Stimulated activated CD4-positive, alpha-beta T cell treated with anti-CD3 and anti-CD28 coated beads, Interleukin-1b, Interleukin-23, amount 100 ng/mL, for 1 hour (primary cell): ENCODE data around the gene IL24.
"Not testable (repeated sequence)": the region's sequence is repeated elsewhere in the genome, so short reads cannot be mapped to it uniquely, and the experiment has no call there.

Experiments used
- DNase-seq, 2 donors: peaks; one replicate each; pipeline ENCODE4 v3.0.0-alpha.2; 2020; ENCODE audit warnings: low read depth in 2 of 2

The IL24 gene

DNA sequence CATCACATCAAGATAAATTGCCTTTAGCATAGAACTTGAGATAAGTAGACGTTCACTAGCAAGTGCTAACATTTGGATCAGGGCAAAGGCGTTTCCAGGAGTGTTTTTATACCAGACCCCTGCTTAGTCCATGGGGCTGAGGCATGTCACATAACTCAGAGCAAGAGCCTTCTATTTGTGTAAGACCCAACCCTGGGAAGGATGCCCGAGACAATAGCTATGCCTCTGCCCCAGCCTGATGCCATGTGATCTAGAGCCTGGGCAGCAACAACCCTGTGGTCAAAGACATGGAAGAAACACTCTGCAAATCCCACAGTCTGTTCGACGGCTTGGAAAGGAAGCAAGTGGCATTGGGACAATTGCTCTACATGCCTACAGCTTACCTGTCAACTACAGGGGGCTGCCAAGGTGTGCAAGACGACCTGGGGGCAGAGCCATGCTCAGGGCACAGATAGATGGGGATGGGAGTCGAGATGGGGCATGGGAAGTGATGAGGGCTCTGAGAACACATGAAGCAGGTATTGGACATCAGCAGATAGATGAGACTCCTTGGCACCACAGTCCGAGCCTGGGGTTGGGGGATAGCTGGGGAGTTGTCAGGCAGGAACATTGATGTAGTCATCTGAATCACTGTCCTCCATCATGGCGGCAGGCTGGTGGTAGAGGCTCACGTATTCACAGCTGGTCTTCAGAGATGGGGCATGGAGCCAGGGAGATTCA, 7.3 kb downstream of the IL24 start:
- DNase-seq, result no peak

DNA sequence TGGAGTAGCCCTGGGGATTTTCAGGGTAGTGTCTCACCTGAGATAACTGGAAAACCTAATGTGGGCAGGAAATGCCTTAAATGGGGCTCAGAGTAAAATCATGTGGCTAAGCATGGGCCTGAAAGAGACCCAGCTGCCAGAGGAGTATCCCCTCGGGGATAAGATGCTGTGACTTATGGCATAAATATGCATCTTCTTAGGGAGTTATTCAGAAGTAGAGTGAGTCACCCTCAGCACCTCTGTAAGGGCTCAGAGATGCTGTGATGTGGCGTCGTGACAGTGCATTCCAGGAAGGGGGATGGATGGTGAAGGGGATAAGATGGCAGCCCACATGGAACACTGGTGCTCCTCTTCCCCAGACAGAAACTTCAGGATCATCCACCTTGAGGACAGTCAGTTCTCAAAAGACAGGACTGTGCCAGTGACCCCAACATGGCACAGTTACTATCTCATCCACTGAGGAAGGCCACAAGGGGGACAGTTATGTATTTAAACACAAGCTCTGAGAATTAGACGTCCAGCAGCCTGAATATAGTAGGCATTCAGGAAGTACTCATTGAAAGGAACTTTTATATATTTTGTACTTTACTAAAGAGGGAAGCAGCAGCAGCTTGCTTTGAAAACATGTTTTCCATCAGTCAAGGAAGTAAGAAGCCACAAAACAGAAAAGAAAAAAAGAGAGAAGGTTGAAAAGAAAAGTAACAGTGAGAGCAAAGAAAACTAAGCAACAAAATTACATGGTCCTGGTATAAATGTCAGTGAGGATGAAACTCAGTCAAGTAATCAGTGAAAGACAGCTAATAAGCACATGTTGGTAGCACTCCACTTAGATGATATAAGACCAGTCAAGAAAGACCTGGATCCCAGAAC, 8.3 kb downstream of the IL24 start:
- no peak for DNase-seq

DNA sequence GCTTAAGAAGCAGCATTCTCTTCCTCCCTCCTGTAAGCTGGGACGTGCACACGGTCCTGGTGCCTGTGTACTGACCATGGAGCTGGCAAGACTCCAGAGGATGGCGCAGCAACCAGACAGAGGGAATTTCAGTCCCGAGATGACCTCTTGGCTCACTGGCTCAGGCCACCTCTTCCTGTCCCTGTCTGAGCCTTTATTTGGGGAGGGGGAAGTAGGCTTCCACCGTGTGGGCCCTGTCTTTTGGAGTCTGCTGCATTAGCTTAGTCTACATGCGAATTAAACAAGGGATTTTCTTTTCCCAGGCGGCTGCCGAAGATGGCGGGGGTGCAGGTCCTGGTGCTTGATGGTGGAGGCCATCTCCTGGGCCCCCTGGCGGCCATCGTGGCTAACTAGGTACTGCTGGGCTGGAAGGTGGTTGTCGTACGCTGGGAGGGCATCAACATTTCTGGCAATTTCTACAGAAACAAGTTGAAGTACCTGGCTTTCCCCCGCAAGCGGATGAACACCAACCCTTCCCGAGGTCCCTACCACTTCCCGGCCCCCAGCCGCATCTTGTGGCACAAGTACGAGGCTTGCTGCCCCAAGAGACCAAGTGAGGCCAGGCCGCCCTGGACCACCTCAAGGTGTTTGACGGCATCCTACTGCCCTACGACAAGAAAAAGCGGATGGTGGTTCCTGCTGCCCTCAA, 10.2 kb downstream of the IL24 start:
- no peak for DNase-seq

DNA sequence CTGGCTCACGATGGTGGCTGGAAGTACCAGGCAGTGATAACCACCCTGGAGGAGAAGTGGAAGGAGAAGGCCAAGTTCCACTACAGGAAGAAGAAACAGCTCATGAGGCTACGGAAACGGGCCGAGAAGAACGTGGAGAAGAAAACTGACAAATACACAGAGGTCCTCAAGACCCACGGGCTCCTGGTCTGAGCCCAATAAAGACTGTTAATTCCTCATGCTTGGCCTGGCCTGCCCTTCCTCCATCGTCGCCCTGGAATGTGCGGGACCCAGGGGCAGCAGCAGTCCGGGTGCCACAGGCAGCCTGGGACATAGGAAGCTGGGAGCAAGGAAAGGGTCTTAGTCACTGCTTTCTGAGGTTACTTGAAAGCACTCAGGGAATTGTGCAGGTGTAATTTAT, 10.8 kb downstream of the IL24 start:
- no peak for DNase-seq

DNA sequence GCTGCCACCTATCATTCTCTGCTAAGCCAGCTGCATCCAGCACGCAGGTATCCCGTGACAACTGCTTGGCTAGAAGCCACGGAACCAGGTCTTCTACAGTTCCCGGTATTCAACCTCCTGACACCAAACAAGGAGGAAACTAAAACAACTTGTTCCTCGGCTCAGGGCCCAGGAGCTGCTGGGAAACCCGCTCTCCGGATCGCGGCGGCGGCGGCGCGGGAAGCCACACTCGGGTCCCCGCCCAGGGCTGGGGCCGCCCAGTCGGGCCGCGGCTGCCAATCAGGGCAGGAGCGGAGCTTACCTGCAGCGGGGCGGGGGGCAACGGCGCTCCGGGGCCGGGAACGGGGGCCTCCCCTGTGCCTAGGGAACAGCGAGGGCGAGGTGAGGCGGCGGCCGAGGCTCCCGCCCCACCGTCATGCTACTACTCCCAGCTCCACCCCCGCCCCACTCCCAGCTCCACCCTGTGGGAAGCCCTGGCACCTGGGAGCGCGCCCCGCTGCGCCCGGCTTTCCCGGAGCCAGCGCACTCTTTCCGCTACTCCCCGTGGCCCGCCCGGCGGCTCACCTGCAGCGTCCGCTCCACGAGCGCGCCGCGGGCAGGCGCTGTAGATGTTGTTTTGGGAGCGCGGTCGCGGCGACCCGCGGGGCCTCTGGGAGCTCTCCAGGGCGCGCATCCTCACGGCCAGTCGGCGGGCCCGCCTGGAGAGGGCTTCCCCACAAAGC, 12.1 kb downstream of the IL24 start:
- DNase-seq, result no peak

DNA sequence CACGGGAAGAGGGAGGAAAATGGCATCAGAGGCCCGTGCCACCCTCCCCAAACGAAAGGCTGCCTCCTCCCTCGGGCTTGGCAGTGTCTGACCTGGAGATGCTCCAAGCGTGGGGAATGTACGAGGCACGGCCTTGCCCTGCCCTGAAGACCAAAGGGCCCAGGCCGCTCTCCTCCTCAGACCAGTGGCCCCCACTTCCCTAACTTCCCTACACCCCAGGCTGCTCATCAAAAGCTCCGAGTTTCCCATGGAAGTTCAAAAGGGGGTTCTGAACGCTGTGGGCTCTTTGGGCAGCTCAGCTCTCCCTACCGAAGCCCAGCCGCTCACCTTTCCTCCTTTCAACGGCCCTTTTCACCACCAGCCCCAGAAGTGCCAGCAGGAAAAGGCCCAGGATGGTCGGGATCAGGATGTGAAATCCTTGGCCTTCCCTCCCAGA, 12.7 kb downstream of the IL24 start:
- no peak for DNase-seq

DNA sequence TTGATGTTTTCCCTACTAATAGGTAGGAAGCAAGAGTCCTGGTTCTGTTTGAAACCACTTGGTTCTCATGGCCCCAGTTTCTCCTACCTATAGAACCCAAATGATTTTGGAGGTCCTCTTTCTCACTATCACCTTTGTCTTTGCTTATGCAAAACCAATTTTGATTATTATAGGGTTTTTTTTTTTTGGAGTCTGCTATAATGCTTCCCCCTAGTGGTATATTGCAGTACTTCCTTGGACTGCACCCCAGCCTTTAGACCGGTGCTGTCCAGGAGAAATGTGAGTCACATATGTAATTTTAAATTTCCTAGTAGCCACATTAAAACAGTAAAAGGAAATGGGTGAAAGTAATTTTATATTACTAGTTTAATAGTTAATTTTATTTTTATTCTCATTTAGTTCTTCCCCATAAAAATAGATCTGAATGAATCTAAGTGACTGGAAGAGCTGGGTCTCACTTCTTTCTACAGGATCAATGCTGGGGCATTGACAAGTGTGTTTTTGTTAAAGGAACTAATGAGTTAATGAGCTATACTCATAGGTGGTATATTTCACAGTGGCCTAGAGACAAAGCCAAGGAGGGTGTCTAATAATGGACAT, 13.9 kb downstream of the IL24 start:
- DNase-seq, result no peak

DNA sequence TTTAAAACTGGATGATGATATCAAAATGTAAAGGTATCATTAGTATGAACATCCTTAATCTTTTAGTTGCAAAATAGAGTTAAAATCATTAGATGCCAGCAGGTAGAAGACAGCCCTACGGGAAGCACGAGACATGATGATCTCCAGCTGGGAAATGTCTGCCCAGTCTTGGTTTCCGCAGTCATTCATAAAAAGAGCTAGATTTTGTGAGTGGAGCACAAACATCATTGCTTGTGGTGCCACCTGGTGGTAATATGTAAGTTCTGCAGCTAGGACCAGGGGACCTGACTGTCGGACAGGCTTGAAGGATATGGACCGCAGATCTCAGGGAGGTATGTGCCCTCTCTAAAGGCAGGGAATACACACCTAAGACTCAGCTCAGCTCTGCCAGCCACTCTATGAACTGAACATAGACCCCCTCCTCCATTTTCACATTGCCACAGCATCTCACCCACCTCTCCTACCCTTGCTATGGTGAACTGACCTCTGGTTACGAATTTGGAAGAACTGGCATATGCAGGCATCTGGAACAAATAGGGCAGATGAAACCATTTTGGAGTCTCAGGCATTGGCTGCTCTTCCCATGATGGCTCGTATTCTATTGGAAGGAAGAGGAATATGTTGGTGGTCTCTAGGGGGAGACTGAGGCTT, 15.3 kb downstream of the IL24 start:
- no peak for DNase-seq

DNA sequence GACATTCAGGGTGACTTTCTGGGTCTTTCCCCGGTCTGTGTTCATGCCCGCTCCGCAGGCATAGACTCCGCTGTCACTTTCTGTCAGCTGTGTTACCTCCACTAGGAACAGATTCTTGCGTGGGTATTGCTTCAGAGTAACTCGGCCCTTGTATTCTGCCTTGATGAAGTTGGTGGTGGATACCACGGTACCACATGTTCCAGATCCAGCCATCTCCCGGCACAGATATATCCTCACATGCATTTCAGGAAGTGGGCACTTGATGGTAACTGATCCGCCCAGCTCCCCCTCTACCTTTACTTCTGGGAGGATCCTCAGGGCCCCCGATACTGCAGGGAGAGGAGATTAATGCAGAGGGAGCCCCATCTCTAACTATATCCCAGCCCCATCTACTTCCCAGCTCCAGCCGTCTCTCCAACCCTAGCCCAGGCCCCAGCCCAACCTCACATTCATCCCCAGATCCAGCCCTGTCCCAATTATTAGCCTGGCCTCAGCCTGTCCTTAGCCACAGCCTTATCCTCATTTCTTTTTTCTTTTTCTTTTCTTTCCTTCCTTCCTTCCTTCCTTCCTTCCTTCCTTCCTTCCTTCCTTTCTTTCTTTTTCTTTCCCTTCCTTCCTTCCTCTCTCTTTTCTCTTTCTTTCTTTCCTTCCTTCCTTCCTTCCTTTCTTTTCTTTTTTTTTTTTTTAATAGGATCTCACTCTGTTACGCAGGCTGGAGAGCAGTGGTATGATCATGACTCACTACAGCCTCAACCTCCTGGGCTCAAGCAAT, 16.7 kb downstream of the IL24 start:
- DNase-seq, result no peak

DNA sequence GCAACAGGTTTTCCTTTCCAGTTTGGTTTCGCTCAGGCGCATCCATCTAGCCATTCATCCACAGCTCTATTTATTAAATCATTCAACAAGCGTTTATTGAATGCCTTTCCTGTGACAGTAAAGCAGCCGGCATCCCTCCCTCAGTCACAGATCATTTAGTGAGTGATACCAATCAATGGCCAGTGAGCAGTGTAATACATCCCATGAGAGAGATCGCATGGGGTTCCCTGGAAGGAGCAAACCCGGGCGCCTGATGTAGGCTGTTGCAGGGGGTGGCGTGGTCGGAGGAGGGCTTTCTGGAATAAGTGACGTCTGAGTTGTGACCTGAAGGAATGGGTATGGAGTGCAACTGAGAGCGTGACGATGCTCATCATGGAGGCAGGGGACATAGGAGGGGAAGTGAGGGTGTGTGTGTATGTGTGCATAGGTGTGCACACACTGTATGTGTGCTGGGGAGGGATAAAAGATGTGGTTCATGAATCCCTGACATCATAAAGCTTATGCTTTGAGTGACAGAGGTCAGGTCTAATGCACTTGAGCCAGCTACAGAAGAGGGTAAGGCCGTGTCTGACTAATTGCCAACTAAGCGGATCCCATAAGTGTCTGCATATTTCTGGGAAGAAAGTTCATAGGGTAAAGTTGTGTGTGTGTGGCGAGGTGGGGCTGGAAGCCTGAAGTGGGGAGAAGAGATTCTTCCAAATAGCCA, 17.9 kb downstream of the IL24 start:
- DNase-seq, result no peak

DNA sequence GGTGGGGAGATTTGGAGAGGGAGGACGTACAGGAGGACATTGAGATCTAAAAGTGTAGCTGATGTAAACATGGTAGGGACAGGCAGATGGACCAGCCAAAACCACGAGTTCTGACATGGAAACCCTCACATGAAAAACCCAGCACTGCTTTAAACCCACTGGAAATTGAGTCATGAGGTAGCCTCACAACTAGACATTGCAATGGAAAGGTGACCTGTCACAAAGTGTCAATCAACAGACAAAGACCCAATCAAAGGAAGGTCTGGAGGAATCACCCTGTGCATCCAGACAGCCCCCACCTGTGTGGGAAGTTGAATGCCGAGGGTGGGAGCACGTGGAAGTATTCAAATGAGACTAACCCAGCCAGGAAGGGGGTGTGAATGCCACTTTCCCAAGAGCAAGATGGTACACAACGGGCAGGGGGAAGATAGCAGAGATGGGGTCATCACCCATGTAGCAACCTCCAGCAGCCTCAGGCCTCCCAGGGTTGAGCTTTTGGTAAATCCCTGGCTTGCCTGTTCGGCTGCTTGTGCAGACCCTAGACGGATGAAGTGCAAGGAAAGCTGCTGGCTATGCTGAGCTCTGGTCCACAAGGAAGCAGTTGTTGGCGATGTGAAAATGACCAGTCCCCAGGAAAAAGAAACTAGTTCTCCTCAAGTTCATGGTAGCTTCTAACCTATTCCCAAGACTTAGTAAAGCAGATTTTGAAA, 18.9 kb downstream of the IL24 start:
- no peak for DNase-seq

DNA sequence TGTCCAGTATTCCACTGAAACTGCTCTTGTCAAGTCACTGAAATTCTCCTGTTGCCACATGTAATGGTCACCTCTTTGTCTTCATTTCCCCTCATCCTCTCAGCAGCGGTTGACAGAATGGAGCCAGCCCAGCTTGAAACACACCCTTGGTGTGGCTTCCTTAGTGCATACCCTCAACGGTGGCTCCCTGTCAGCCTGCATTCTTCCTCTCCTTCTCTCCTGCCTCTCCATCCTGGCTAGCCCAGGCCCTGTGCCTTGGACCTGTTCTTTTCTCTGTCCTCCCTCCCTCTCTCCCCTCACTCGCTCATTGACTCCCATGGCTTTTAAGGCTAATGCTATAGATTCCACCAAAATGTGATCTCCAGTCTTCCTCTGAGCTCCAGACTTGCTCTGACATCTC, 20.8 kb downstream of the IL24 start:
- no peak for DNase-seq

DNA sequence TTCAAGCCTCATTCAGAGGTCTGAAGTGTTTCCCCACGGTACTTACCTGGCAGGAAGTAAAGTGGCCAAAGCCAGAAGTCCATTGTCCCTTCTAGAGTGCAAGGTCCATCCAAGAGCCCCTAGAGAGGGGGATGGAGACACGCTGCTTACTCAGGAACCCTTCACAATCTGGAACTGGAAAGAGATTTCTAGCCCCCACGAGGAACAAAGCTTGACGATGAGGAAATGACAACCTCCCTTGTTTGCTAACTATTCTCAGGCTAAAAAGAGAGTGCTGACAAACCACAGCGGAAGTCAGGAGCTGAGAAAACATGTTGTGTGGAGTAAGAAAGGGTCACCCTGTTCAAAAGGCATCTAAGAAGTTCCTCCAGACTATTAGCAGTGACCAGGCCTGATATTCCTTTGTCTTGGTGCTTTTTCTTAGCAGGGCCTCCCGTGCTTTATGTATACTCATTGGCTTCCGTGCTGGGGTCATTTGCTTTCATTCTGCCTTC, 24.6 kb downstream of the IL24 start, which contains the start of gene FCMR:
TSS of gene FCMR (minus strand) at position 170 of the 494 bp plus-strand sequence. CDS start at position 83, 87 bp downstream.
- DNase-seq, result no peak

DNA sequence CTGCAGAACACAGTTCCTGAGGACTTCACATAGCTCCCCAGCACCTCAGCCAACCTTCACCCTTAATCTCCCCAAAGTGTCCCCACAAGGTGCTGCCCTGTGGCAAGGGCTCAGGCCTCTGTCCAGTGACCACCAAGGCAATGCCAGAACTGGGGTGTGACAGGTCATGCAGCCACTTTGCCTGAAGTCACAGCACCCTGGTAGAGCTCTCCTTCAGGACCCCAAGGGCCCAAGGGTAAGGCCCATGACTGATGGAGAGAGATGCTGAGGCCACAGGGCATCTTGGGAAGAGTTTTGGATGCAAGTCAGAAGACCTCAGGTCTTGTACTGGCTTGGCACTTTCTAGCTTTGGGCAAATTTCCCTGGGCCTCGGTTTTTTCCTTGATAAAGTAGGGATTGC, 25.3 kb downstream of the IL24 start:
- no peak for DNase-seq

DNA sequence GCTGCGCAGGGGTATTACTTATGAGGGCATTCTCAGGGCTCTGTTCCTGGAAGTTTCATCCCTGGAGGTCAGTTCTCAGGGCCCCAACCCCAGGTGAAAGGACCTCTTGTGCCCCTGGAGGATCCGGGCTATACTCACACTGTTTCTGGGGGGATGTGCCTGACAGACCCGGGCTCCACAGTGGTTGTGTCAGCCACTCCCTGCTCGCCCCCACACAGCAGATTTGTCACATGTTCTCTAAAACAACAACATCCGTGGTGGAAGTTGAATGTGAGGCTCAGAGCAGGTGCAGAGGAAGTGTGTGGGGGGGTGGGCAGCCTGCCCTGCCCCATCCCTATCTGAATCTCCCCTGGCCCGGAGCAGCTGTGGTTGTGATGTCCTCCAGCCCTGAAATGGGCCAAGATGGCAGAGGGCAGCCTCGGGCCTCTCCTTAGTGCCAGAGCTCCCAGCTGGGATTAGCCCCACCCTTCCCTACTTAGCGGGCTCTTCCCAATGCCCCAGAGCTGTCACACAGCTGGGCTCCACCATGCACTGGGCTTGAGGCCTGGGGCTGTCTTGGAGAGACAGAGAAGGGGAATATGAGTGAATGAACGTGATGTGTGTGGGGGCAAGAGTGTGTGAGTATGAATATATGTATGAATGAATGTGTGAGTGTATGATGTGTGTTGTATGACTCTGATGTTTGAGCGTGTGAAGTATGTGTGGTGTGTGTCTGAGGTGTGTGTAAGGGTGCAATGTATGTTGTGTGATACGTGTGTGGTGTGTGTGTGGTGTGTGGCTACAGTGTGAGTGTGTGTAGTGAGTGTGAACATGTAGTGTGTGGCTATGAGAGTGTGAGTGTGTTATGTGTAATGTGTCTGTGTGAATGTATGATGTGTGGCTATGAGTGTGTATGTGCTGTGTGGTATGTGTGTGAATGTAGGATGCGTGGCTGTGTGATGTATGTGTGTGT, 26.0 kb downstream of the IL24 start:
- peak in 1 of 2 donors; percentile 32 for DNase-seq

DNA sequence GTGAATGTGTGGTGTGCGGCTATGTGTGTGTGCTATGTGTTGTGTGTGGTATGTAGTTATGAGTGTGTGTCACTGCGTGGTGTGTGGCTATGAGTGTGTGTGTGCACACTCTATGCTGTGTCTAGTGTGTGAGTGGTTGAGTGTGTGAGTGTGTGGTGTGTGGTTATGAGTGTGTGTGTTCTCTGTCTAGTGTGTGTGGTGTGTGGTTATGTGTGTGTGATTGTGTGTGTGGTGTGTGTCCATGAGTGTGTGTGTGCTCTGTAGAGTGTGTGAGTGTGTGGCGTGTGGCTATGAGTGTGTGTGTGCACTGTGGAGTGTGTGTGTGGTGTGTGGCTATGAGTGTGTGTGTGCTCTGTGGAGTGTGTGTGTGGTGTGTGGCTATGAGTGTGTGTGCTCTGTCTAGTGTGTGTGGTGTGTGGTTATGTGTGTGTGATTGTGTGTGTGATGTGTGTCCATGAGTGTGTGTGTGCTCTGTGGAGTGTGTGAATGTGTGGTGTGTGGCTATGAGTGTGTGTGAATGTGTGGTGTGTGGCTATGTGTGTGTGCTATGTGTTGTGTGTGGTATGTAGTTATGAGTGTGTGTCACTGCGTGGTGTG, 26.8 kb downstream of the IL24 start:
- DNase-seq, result not testable (repeated sequence)

DNA sequence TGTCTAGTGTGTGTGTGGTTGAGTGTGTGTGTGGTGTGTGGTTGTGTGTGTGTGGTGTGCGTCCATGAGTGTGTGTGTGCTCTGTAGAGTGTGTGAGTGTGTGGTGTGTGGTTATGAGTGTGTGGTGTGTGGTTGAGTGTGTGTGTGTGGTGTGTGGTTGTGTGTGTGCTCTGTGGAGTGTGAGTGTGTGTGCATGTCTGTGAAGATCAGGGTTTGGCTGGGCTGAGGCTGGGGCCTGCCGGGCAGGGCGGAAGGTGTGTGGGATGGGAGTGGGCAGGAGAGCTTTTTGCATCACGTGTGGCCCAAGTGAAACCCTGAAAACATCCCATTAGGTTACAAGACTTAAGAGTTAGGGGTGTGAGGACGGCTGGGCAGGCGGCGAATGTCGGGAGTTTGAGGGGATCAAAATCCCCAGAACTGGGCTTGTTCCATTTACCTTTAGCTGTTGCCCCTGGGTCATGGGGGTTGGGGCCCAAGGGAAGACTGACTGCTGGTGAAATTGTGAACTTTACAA, 27.4 kb downstream of the IL24 start:
- DNase-seq, result no peak
